Measurements from ENCODE around the gene C3orf18.

The C3orf18 gene

DNA sequence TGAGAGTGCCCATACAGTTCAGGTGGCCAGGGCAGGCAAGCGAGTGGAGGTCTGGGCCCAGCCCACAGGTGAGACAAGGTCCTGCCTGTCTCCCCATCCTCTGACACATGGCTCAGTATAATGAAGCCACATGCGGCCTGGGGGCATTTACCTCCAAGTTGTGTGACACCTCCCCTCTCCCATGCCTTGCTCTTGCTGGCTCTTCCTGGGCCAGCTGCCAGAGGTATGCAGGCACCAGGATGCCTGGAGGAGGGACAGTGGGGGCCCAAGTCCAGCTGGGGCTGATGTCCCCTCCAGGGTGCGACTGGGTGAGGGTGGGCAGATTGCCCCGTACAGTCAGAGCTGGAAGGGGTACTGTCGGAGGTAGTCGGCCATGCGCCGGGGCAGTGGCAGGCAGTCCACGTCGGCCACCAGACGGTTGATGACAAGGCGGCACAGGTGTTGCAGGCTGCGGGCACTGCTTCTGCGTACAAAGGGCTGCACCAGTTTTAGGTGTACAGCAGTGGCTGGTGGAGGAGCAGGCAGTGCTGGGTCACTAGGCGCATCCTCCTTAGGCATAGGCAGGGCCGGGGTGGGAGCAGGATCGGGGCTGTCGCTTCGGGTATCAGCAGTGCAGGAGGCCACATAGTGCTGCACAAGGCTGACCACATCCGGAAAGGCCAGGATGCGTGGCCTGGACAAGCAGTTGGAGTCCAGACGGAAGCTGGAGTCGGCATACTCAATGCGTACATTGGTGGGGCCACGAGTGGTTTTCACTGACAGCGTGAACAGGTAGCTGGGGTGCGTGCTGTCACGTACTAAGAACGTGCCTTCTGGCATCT is 39.9 kb upstream of the C3orf18 start:
- no peak for DNase-seq (ENCODE audit: low read depth)
- TF ChIP-seq, protein P1, sequence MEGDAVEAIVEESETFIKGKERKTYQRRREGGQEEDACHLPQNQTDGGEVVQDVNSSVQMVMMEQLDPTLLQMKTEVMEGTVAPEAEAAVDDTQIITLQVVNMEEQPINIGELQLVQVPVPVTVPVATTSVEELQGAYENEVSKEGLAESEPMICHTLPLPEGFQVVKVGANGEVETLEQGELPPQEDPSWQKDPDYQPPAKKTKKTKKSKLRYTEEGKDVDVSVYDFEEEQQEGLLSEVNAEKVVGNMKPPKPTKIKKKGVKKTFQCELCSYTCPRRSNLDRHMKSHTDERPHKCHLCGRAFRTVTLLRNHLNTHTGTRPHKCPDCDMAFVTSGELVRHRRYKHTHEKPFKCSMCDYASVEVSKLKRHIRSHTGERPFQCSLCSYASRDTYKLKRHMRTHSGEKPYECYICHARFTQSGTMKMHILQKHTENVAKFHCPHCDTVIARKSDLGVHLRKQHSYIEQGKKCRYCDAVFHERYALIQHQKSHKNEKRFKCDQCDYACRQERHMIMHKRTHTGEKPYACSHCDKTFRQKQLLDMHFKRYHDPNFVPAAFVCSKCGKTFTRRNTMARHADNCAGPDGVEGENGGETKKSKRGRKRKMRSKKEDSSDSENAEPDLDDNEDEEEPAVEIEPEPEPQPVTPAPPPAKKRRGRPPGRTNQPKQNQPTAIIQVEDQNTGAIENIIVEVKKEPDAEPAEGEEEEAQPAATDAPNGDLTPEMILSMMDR (conservative IDR thresholded peaks at IDR 0.05; ENCODE audit: low read length) = no peak
- no peak overlapping the region for H3K4me3 ChIP-seq (ENCODE audit: low read length)

DNA sequence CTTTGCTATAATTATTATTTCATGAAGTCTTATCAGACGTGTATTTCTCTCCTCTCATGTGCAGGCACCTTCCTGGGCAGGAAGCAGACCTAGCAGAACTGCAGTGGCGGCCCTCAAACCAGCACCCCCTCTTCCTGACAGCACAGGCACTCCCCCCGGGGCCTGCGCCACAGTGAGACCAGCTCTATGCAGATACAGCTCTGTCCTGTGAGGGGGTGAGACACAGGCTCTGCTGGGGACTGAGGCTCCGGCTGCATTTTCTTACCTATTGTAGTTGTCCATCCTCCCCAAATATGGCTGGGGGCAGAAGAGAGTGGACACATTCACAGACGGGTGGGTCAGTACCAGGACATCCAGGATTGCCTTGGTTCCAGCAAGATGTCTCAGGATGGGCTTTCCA is 39.0 kb upstream of the C3orf18 start:
- TF ChIP-seq, protein P1 (conservative IDR thresholded peaks at IDR 0.05; ENCODE audit: low read length) = no peak
- DNase-seq (ENCODE audit: low read depth) = no peak
- no peak overlapping the region for H3K4me3 ChIP-seq (ENCODE audit: low read length)

DNA sequence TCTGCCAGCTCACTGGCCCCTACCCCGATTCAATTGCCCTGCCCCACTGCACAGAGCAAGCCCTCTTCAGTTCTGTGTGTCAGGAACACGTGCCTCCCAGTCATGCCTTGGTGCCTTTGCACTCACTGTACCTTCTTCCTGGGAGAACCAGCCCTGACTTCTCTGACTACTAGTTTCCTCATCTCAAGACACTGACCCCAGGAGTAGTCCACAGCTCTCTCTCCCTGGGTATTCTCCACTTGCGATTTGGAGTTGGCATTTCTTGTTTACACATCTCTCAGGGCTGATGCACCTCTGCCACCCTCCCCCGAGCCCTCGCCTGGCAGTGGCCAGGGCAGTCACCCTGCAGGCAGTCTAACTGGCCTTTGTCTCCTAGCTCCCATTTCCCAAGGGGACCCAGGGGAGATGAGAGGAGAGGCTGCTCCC is 38.4 kb upstream of the C3orf18 start:
- no peak for DNase-seq (ENCODE audit: low read depth)
- no peak overlapping the region for H3K4me3 ChIP-seq (ENCODE audit: low read length)

GRCh38 chr3:50604628-50605588 is 37.4 kb upstream of the C3orf18 start:
- no peak for DNase-seq (ENCODE audit: low read depth)
- TF ChIP-seq, protein P1 (conservative IDR thresholded peaks at IDR 0.05; ENCODE audit: low read length) = no peak
- H3K4me3 ChIP-seq (ENCODE audit: low read length) = no peak overlapping the region

More for the DNA sequence above, 38.4 kb upstream of the C3orf18 start:
- TF ChIP-seq, protein P1 (conservative IDR thresholded peaks at IDR 0.05; ENCODE audit: low read length) = no peak

DNA sequence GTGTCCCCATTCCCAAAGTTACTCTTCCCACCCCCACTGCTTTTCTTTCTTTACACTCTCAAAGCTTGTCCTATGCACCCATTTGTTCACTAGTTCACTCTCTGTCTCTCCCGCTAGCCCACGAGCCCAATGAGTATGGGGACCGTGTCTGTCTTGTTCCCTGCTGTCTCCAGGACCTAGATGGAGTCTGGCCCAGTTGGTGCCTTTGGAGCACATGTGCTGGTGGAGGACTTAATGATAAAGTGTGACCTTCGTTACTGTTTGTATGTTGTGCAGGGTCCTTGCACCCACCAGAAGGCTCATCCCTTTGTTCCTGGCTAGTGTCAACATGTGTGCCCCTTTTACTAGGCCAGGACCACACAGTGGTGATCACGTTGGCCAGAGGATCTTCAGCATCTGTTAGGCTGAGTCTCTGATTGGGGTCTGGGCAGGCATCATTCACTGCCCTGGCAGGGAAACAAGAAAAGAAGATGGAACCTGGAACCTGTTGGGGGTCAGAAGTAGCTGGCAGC is 36.6 kb upstream of the C3orf18 start:
- TF ChIP-seq, protein P1 (conservative IDR thresholded peaks at IDR 0.05; ENCODE audit: low read length) = no peak
- H3K4me3 ChIP-seq (ENCODE audit: low read length) = no peak overlapping the region
- no peak for DNase-seq (ENCODE audit: low read depth)

- DNase-seq (ENCODE audit: low read depth) = no peak
- no peak overlapping the region for H3K4me3 ChIP-seq (ENCODE audit: low read length)
- TF ChIP-seq, protein P1 (conservative IDR thresholded peaks at IDR 0.05; ENCODE audit: low read length) = no peak
These were observed 35.9 kb upstream of the C3orf18 start for GRCh38 chr3:50603261-50604109.

Data from AG10803 (cell line).